ENCODE data around the gene NBL1.

The NBL1 gene

GRCh38 chr1:19665496-19666465, 21.7 kb downstream of the NBL1 start:
- DNase-seq (ENCODE audit: low read depth in 2 of 2): no peak

- no peak for DNase-seq (ENCODE audit: low read depth in 2 of 2)
Measured at GRCh38 chr1:19668888-19669287, 24.8 kb downstream of the NBL1 start.

- no peak for DNase-seq (ENCODE audit: low read depth in 2 of 2)
Measured at GRCh38 chr1:19670787-19671186, 26.7 kb downstream of the NBL1 start.

GRCh38 chr1:19672237-19672636, 28.1 kb downstream of the NBL1 start:
- no peak for DNase-seq (ENCODE audit: low read depth in 2 of 2)

GRCh38 chr1:19675797-19676196, 31.7 kb downstream of the NBL1 start:
- no peak for DNase-seq (ENCODE audit: low read depth in 2 of 2)

GRCh38 chr1:19676438-19676922, 32.4 kb downstream of the NBL1 start:
- no peak for DNase-seq (ENCODE audit: low read depth in 2 of 2)

GRCh38 chr1:19678493-19678892, 34.4 kb downstream of the NBL1 start:
- no peak for DNase-seq (ENCODE audit: low read depth in 2 of 2)

- DNase-seq (ENCODE audit: low read depth in 2 of 2): no peak
Measured at GRCh38 chr1:19678931-19679453, 34.9 kb downstream of the NBL1 start.

- no peak for DNase-seq (ENCODE audit: low read depth in 2 of 2)
Measured at GRCh38 chr1:19679691-19680090, 35.6 kb downstream of the NBL1 start.

- no peak for DNase-seq (ENCODE audit: low read depth in 2 of 2)
Measured at GRCh38 chr1:19680644-19681043, 36.5 kb downstream of the NBL1 start.

GRCh38 chr1:19682257-19682656, 38.1 kb downstream of the NBL1 start:
- no peak for DNase-seq (ENCODE audit: low read depth in 2 of 2)

- no peak for DNase-seq (ENCODE audit: low read depth in 2 of 2)
Measured at GRCh38 chr1:19682901-19683300, 38.8 kb downstream of the NBL1 start.

GRCh38 chr1:19683351-19683750, 39.2 kb downstream of the NBL1 start:
- DNase-seq (ENCODE audit: low read depth in 2 of 2): no peak

GRCh38 chr1:19684677-19685076, 40.6 kb downstream of the NBL1 start:
- DNase-seq (ENCODE audit: low read depth in 2 of 2): no peak

- DNase-seq (ENCODE audit: low read depth in 2 of 2): no peak
Measured at GRCh38 chr1:19685994-19686393, 41.9 kb downstream of the NBL1 start.

GRCh38 chr1:19687414-19687813, 43.3 kb downstream of the NBL1 start:
- DNase-seq (ENCODE audit: low read depth in 2 of 2): no peak

- DNase-seq (ENCODE audit: low read depth in 2 of 2): peak in 1 of 2 donors; percentile 16
Measured at GRCh38 chr1:19688041-19688842, 44.1 kb downstream of the NBL1 start.

GRCh38 chr1:19689085-19689757, 45.1 kb downstream of the NBL1 start:
- DNase-seq (ENCODE audit: low read depth in 2 of 2): no peak

GRCh38 chr1:19689856-19690255, 45.7 kb downstream of the NBL1 start:
- DNase-seq (ENCODE audit: low read depth in 2 of 2): no peak

GRCh38 chr1:19690342-19690741, 46.2 kb downstream of the NBL1 start:
- no peak for DNase-seq (ENCODE audit: low read depth in 2 of 2)

- no peak for DNase-seq (ENCODE audit: low read depth in 2 of 2)
Measured at GRCh38 chr1:19694298-19694697, 50.2 kb downstream of the NBL1 start.

GRCh38 chr1:19695772-19696171, 51.7 kb downstream of the NBL1 start:
- no peak for DNase-seq (ENCODE audit: low read depth in 2 of 2)

Data from stimulated activated CD8-positive, alpha-beta memory T cell treated with anti-CD3 and anti-CD28 coated beads, Interleukin-2, amount 100 ng/mL, for 1 hour (primary cell).